GM23248 (cell line): Measurements from ENCODE around the gene PIM3. TPM values are rescaled to one million over a fixed set of nuclear protein-coding genes. Genes with fewer than 3 reads are reported as not detected.

ENCODE experiments used
- DNase-seq: peaks from one replicate; pipeline ENCODE4 v3.0.0-alpha.2; 2015
- H2AFZ ChIP-seq: fragments of 200-600 bp; sonication (generic); 2 replicates; pipeline ENCODE4 v1.6.1; 2016; ENCODE audit warnings: antibody characterized with exemption
- H3F3A ChIP-seq: fragments of 200-600 bp; sonication (generic); 2 replicates; pipeline ENCODE4 v1.6.1; 2016; ENCODE audit warnings: mild to moderate bottlenecking, antibody characterized with exemption, mixed run types; ENCODE audit not compliant: insufficient read depth
- H3K27ac ChIP-seq: fragments of 200-600 bp; sonication (generic); 2 replicates; pipeline ENCODE4 v1.5.1; 2016; ENCODE audit warnings: mild to moderate bottlenecking
- H3K27me3 ChIP-seq: fragments of 200-600 bp; sonication (generic); replicated peaks from 2 replicates; pipeline ENCODE4 v1.6.1; 2016; ENCODE audit warnings: mild to moderate bottlenecking; ENCODE audit not compliant: insufficient read depth
- H3K36me3 ChIP-seq: fragments of 200-600 bp; sonication (generic); 2 replicates; pipeline ENCODE4 v1.6.1; 2016; ENCODE audit warnings: low read depth, mild to moderate bottlenecking
- H3K4me1 ChIP-seq: fragments of 200-600 bp; sonication (generic); 2 replicates; pipeline ENCODE4 v1.6.1; 2016; ENCODE audit warnings: mild to moderate bottlenecking; ENCODE audit not compliant: insufficient read depth
- H3K4me2 ChIP-seq: fragments of 200-600 bp; sonication (generic); one replicate; pipeline ENCODE4 v1.6.1; 2016; ENCODE audit warnings: mild to moderate bottlenecking; ENCODE audit not compliant: unreplicated experiment
- H3K4me3 ChIP-seq: fragments of 200-600 bp; sonication (generic); 2 replicates; pipeline ENCODE4 v1.5.1; 2016; ENCODE audit warnings: mild to moderate bottlenecking
- H3K79me2 ChIP-seq: fragments of 200-600 bp; sonication (generic); 2 replicates; pipeline ENCODE4 v1.6.1; 2016; ENCODE audit warnings: mild to moderate bottlenecking; ENCODE audit not compliant: insufficient read depth
- H3K9ac ChIP-seq: fragments of 200-600 bp; sonication (generic); 2 replicates; pipeline ENCODE4 v1.6.1; 2016; ENCODE audit warnings: mild to moderate bottlenecking
- H3K9me2 ChIP-seq: fragments of 200-600 bp; sonication (generic); 2 replicates; pipeline ENCODE4 v1.6.1; 2016; ENCODE audit warnings: mixed run types, mild to moderate bottlenecking, moderate library complexity; ENCODE audit not compliant: insufficient read depth
- H3K9me3 ChIP-seq: fragments of 200-600 bp; sonication (generic); one replicate; pipeline ENCODE4 v1.6.1; 2017; ENCODE audit warnings: low read depth
- H4K20me1 ChIP-seq: fragments of 200-600 bp; sonication (generic); 2 replicates; pipeline ENCODE4 v1.6.0; 2016; ENCODE audit not compliant: insufficient read depth
- EZH2 ChIP-seq: fragments of 200-600 bp; sonication (generic); IDR thresholded peaks from 2 replicates; pipeline ENCODE4 v1.6.1; 2018; ENCODE audit warnings: antibody characterized with exemption, mild to moderate bottlenecking; ENCODE audit not compliant: insufficient read depth, poor library complexity, severe bottlenecking
- EZH2phosphoT487 ChIP-seq: fragments of 200-600 bp; sonication (generic); IDR thresholded peaks from 2 replicates; pipeline ENCODE4 v1.6.1; 2018; ENCODE audit warnings: antibody characterized with exemption, moderate library complexity, mild to moderate bottlenecking, low read depth; ENCODE audit not compliant: insufficient read depth
- WGBS, 2 experiments: methylation state at CpG; one replicate each; pipeline ENCODE4 v1.1.6; 2015 to 2017; ENCODE audit warnings: low lambda C conversion rate in 2 of 2, low coverage in 1 of 2; ENCODE audit errors: missing lambda C conversion rate in 2 of 2; 5-methylcytosine and 5-hydroxymethylcytosine counted together
- in situ Hi-C: fragments of 300-500 bp; cut with MboI; formaldehyde crosslinking; loops from 2 replicates; pipeline ENCODE4 v1.15.0; 2020
- polyA plus RNA-seq: library from polyadenylated mRNA; unstranded; fragments of >200 nt; fragmentation: Nextera tagmentation; extraction: Ambion mirVana; gene quantifications from 2 replicates; pipeline ENCODE4 v1.2.1, GENCODE V29; 2016
- total RNA-seq: library from RNA; depleted of rRNA; stranded (reverse); fragments of >200 nt; shearing (Covaris generic); gene quantifications from 2 replicates; pipeline ENCODE4 v1.2.3, GENCODE V29; 2014

PIM3 gene
- total and polyA plus RNA-seq, 2 experiments from 2014 or later: 10.8 to 16.2 TPM

DNA sequence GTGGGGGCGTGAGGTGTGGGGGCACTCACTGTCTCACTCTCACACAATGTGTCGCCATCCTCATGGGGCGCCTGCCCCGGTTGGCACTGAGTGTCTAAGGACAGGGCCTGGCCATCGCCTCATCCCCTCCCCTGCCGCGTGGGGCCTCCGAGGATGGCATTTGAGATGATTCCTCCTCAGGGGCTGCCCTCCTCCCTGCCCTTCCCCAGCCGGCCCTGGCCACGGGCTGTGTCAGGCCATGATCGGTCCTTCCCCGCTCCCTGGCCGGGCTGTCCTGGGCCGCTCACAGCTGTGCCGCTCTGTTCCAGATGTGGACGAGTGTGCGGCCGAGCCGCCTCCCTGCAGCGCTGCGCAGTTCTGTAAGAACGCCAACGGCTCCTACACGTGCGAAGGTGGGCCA lies 37.6 kb upstream of the PIM3 start:
- in situ Hi-C loops: no loop called here
- Histone ChIP-seq H3K27ac (no peak overlapping the region), H4K20me1 (no peaks in the 10 kb centered on the region), H3K36me3 (no peaks in the 10 kb centered on the region; the same call in 1 of the 2 replicates), H3K4me1 (no peaks in the 10 kb centered on the region), H3K4me2 (no peak overlapping the region), H3F3A (no peaks in the 10 kb centered on the region), H2AFZ (no peak overlapping the region), H3K9me3 (no peaks in the 10 kb centered on the region), H3K9me2 (no peaks in the 10 kb centered on the region), H3K79me2 (peaks cover under 1% of the 10 kb centered on the region; the same call in 1 of the 2 replicates), H3K27me3 (no peaks in the 10 kb centered on the region), H3K4me3 (no peak overlapping the region), H3K9ac (no peak overlapping the region)
- no peak for TF ChIP-seq EZH2phosphoT487
- 87 to 89% methylated on average over 21 to 25 of the region's 25 CpGs for WGBS, 2 experiments
- DNase-seq: no peak

- Histone ChIP-seq H3F3A (no peaks in the 10 kb centered on the region), H3K36me3 (no peaks in the 10 kb centered on the region; the same call in 1 of the 2 replicates), H3K27ac (no peak overlapping the region), H3K4me3 (no peak overlapping the region), H3K9me3 (no peaks in the 10 kb centered on the region), H3K27me3 (no peaks in the 10 kb centered on the region), H3K4me1 (no peaks in the 10 kb centered on the region), H3K4me2 (no peak overlapping the region), H3K9ac (no peak overlapping the region), H3K9me2 (no peaks in the 10 kb centered on the region), H2AFZ (no peak overlapping the region), H3K79me2 (no peaks in the 10 kb centered on the region), H4K20me1 (no peaks in the 10 kb centered on the region)
- in situ Hi-C loops: no loop called here
- no peak for DNase-seq
- 86 to 90% methylated on average over 16 of the region's 16 CpGs for WGBS, 2 experiments
- TF ChIP-seq EZH2phosphoT487: no peak
Observed at GRCh38 chr22:49923445-49923844, 37.1 kb upstream of the PIM3 start.

DNA sequence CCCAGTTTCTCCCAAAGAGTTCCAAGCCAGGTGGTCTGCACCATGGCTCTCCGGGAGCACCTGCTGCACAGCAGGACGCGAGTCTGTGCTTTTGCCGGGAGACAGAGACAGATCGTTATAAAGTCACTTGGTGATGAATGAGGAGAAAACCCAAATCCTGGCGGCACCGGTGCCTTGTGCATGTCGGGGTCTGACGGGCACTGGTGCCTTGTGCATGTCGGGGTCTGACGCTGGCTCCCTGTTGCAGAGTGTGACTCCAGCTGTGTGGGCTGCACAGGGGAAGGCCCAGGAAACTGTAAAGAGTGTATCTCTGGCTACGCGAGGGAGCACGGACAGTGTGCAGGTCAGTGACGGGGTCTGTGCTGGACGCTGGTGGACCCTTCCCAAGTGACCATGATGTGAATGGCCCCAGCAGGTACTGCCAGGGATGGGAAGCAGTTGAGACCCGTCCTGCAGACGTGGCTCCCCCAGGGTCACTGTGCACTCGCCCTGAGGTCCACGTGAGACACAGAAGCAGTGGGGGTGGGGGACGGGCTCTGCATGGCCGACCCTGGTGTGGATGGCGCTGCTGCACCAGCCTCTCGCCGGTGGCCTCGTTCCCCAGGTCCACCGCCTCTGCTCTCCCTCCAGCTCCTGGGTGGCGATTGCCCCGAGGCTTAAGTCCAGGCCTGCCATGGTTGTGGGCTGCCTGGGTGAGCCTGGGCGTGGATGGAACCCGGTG lies 36.3 kb upstream of the PIM3 start:
- 96% methylated on average over 29 to 31 of the region's 31 CpGs for WGBS, 2 experiments
- H3K9me3 ChIP-seq: no peaks in the 10 kb centered on the region
- no peaks in the 10 kb centered on the region for H3K27me3 ChIP-seq
- in situ Hi-C loops: no loop called here
- H3K9me2 ChIP-seq: no peaks in the 10 kb centered on the region
- H3K4me1 ChIP-seq: no peaks in the 10 kb centered on the region
- H2AFZ ChIP-seq: no peak overlapping the region
- H3K36me3 ChIP-seq: no peaks in the 10 kb centered on the region; the same call in 1 of the 2 replicates
- H3K4me3 ChIP-seq: no peak overlapping the region
- no peak overlapping the region for H3K4me2 ChIP-seq
- H3K9ac ChIP-seq: no peak overlapping the region
- DNase-seq: no peak
- no peak overlapping the region for H3K27ac ChIP-seq
- no peaks in the 10 kb centered on the region for H3F3A ChIP-seq
- H4K20me1 ChIP-seq: no peaks in the 10 kb centered on the region
- TF ChIP-seq EZH2phosphoT487 (no peak), EZH2 (no peak)
- no peaks in the 10 kb centered on the region for H3K79me2 ChIP-seq

DNA sequence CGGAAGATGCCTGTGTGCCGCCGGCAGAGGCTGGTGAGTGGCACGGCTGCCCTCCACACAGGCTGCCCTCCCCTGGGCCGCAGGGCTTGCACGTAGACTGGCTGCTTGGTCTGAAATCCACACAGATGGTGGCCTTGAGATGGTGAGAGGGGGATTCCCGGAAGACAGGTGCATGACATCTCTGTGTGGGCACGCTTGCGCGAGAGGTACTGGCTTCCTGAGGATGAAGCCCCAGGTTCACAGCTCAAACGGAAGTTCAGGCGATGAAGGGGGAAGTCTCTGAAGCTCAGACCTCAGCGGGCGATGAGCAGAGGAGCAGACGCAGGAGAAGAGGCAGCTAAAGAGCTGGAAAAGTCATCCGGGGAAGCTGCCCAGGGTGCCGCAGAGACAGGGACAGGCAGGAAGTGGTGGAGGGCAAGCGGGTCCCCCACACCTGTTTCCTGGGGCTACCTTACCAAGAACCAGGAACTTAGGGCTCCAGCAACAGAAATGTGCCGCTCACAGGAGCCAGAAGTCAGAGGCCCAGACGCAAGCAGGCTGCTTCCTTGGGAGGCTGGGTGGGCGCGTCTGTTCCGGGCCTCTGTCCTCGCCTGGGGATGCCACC lies 34.9 kb upstream of the PIM3 start:
- Histone ChIP-seq H3K9me3 (no peaks in the 10 kb centered on the region), H2AFZ (no peak overlapping the region), H3K27me3 (no peaks in the 10 kb centered on the region), H3K4me1 (no peaks in the 10 kb centered on the region), H3K27ac (no peak overlapping the region), H3K36me3 (no peaks in the 10 kb centered on the region; the same call in 1 of the 2 replicates), H3K9me2 (no peaks in the 10 kb centered on the region), H3K4me2 (no peak overlapping the region), H4K20me1 (no peaks in the 10 kb centered on the region), H3K79me2 (no peaks in the 10 kb centered on the region), H3K4me3 (no peak overlapping the region), H3F3A (no peaks in the 10 kb centered on the region), H3K9ac (no peak overlapping the region)
- WGBS, 2 experiments: 96% methylated on average over 24 of the region's 24 CpGs
- in situ Hi-C loops: no loop called here
- no peak for DNase-seq
- TF ChIP-seq EZH2 (no peak), EZH2phosphoT487 (no peak)
